NCI-H226 (cell line): Measurements from ENCODE around the gene OR6B2.

ENCODE experiments used
- DNase-seq: peaks from one replicate; pipeline ENCODE4 v3.0.0-alpha.2; 2015

OR6B2 gene

DNA sequence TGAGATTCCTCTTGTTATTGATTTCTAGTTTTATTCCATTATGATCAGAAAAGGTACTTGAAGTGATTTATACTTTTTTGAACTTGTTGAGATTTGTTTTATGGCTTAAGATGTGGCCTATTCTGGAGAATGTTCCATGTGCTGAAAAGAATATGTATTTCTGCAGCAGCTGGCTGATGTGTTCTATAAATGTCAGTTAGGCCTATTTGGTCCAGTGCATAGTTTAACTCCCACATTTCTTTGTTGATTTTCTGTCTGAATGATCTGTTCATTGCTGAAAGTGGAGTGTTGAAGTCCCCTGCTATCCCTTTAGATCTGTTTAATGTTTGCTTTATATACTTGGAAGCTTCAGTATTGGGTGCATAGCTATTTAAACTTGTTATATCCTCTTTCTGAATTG, 7.1 kb upstream of the OR6B2 start:
- DNase-seq = no peak

DNA sequence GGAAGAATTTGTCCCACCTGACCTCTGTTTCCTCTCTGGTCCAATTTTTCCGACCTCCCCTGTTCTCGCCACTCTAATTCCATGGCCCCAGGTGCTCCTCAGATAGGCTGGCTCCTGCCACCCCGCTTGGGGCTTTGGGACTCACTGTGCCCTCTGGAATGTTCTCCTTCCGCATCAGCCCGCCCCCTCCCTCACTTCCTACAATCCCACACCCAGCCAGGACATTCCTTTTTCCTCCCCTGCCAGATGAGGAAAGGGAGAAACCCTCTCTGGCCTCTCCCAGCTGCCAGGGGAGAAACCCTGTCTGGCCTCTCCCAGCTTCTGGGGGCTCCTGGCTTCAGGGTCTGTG, 3.1 kb upstream of the OR6B2 start:
- DNase-seq = no peak

DNA sequence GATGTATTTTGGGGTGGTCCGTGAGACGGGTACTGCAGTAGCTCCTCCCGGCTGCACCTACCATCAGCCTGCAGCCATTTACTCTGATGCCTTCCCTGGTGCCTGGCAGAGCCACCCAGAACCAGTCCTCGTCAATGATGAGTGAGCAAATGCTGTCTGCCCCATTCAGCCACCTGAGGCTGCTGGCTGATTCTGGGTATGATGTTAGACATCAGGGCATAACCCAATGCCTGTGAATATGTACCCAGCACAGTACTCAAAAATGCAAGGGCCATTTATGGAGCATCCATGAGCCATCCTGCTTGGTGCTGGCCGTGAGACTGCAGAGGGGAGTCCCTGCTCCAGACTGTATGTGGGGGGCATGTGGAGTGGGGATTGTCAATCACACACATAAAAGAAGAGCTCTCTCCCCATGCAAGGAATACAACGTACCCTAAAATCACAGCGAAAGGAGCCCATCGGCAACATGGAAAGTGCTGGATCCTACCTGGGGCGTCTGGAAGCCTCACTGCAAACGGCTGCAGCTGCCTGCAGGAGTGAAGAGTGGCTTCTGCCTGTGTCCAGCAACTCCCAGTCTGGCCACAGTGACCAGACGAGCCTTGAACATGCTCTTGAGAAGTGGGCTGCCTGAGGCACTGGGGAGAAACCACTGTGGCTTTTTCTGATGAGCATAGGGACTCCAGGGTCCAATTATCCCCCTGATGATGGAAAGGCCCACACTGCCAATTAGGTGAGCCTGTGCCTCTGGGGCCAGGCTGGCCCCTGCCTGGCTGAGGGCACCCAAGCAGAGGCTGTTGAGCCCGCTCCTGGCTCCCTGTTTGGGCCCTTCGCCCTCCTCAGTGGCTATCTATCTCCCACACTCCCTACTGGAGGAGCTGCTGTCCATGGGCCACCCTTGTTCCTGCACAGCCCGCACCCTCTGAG, 2.4 kb upstream of the OR6B2 start:
- DNase-seq = no peak

DNA sequence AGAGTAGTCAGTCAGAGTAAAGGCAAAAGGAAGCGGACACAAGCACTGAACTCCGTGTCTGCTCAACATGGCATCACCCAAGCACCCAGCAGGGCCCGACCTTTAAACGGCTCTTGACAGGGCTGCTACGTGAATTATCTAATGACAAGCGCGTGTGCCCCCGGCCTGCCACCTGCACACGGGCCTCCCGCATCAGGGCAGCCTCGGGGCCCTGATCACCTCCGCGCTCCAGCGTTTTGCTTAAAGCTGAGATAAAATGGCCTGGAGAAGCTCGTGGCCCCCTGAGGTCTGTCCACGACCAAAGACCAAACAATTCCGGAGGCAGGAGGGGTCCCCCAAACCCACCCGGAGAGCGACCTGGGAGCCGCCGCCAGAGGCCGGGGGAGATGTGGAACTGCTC, 5.5 kb downstream of the OR6B2 start:
- DNase-seq = no peak

DNA sequence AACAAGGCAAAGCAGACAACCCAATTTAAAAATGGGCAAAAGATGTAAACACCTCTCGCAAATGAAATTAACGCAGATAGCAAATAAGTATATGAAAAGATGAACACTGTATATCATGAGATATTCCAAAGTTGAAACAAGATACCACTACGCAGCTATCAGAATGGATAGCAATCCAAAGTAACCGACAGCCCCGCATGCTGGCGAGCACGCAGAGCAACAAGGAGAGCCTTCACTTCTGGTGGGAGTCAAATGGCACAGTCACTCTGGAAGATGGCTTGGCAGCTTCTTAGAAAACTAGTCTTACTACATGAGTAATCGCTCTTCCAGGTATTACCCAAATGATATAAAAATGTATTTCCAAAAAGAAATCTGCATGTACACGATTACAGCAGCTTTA, 6.4 kb downstream of the OR6B2 start:
- no peak for DNase-seq

DNA sequence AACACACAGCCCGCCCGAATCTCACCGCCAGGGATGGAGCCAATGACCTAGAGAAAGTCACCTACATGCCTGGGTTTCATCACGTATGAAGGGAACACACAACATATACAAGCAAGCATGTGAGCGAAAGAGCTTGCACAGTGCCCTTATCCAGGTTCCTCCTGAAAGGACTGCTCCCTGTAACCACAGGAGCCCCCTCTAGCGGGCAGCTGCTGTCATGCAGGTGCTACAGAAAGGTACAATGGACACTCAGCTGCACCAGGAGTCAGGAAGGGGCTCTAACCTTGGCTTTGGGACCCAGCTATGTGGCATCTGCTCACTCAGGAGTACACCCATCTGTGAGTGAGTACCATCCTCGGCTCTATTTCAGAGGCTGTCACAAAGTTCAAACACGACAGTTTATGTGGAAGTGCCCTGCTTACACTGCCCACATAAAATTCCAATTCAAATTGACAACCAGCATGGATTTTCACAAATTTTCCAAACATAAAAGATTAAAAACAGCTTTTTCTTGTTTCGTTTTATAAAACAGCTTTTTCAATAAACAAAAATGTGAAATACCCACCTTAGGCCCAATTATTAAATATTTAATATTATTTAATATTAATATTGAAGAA, 8.6 kb downstream of the OR6B2 start:
- DNase-seq = peak; percentile 44

DNA sequence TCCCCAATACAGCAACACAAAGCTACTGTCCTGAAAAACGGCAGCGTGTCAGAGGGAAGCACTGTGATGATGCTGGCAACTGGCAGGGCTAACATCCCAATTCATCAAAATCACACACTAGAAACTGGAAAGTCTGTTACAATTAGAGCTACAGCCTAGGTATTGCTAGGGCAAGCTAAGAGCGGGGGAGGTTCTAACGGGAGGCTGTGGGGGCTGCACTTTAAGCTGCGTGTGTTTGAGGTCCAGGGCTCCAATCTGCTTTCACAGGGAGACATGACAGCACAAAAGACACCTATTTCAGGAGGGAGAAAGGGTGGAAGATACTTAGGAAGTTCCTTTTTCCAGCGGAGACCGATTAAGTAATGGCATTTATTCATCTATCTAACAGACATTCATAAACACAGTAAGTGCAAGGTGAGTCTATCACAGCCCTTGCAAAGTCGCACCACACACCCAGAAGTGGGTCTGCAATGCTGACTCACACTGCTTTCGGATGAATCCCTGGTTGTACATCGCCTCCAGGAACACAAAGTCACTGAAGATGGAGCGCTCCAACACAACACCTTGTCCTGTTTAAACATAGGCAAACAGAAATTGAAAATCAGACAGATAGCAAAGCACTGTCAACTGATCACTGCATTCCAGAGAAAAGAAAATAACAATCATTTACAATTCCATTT, 12.0 kb downstream of the OR6B2 start:
- DNase-seq = no peak

DNA sequence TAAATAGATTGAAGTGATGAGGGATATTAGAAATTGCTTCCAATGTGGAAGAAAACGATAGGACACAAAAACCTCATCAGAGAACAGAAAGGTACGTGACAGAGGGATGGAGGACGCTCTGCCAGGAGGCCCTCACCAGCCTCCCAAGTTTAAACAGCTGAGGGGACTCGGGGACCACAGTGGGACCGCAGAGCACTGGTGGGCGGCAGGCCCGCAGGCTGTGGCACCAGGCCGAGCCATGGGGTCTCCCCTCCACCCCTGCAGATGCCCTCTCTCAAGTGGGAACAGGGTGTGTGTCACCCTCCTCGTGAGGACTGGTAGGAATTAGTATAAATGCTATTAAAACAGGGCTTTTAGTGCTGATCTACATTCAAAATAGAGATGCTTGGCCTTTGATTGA, 15.9 kb downstream of the OR6B2 start:
- DNase-seq = no peak

DNA sequence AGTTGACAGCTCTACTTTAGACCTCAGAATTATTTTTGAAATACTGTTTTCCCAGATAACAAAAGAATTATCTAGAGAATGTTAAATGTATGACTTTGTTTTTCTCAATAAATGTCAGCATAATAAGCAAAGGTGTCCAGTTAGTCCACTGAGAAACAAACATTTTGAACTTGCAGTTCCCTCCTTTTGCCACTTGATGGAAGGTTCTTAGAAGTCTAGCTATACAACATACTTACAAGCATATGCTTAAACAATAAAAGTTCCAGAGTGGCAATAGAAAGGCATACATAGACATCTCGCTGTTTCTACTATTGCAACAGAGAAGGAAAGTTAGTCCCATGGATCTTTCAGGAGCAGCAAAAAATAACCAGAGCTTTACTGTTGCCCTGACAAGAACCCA, 16.9 kb downstream of the OR6B2 start:
- no peak for DNase-seq

DNA sequence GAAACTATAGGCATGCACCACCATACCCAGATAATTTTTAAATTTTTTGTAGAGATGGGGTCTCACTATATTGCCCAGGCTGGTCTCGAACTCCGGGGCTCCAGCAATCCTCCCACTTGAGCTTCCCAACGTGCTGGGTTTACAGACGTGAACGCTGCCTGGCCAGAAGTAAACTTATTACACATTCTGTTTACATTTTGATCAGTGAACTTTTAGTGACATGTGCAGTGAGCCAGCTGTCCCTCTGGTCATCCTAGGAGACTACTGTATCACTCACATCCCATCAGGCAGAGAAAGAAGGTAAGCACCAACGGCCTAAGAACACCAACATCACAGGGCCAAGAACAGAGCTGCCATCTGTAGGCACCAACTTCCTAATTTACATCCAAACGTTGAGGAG, 27.2 kb downstream of the OR6B2 start:
- no peak for DNase-seq

DNA sequence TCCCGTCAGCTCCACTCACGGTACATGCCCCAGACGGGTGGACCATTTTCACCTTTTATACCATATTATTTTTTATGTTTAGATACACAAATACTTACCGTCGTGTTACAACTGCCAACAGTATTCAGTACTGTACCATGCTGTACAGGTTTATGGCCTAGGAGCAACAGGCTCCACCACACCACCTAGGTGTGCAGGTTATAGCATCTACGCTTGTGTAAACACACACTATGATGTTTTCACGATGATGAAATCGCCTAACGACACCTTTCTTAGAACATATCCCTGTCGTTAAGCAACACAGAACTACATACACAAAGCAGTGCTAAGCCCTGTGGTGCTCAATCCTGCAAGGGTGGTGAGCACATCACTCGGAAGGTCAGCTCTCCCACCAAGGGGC, 29.6 kb downstream of the OR6B2 start:
- DNase-seq = no peak

DNA sequence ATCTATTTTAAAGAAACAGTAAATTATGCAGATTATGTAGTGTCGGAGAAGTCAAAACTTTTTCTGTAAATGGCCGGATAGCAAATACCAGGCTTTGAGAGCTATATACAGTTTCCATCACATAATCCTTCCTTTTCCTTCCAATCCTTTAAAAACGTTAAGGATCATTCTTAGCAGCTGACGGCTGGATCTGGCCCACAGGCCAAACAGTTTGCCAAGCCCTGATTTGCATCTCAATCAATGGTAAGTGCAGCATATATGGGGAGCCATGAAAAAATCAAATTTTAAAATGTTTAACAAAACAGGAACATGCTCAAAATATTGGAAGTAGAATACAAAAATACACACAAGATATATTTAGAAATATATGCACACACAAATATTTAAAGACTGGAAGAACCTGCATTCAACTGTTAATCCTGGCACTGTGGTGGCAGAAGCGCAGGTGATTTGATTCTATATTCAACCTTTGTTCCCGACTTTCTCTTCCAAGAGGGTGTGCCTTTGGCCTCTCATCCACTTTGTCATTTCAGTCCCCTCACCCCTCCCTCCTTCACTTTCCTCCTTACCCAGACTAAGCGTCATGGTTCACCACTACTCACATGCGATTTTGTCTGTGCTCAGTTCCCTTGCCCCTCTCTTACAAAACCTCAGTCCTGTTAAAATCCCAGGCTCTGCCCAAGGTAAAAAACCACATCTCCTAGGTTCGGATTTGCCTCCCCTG, 32.4 kb downstream of the OR6B2 start:
- DNase-seq = no peak

DNA sequence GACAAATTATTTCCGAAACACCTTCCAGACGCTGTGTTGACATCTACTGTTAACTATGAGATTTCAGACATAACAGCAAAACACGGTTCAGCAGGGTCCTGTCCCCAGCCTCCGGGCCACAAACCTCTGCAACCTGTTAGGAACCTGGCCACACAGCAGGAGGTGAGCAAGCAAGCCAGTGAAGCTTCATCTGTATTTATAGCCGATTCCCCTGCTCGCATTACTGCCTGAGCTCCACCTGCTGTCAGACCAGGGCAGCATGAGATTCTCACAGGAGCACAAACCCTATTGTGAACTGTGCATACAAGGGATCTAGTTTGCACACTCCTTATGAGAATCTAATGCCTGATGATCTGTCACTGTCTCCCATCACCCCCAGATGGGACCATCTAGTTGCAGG, 36.1 kb downstream of the OR6B2 start:
- DNase-seq = no peak

DNA sequence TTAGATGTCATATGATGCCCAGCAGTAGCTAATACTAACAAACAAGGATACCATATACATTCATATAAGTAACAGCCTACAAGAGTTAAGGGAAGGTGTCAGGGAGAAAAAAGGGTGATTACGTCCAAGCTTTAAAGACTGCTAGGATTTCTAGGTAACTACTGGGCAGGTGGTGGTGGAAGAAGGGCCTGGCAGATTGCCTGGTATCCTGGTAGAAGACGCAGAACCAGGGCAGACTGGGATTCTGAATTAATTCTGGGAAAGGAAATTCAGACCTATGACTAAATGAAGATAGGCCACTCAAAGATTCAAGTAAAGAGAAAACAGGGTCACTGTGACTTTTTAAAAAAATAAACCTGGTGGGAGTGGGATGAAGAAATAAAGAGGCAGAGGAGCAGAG, 36.9 kb downstream of the OR6B2 start:
- no peak for DNase-seq

DNA sequence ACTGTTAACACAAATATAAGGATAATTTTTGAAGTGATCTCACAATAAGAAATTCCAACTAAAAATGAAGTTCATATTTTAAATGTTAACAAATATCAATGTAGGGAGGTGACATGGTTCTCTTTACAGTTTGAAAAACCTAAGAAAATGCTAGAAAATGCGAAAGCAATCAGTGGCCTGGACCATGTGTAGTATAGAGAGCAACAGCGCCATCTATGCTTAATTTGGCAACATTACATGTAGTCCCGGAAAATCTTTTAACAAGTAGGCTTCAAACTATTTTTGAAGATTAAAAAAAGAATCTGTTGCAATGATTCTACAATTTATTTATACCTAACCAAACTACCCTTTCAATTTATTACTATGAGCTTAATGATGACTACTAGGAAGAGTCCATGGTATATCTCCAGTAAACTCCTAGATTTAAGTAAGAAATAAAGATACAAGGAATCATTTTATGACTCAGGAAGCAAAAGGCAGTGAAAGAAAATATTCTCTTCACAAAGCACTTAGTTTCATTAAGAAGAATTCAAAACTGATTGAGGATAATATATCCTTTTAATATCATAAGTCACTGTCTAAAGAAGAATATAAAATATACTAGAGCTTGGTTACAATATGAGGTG, 38.4 kb downstream of the OR6B2 start:
- DNase-seq = no peak

DNA sequence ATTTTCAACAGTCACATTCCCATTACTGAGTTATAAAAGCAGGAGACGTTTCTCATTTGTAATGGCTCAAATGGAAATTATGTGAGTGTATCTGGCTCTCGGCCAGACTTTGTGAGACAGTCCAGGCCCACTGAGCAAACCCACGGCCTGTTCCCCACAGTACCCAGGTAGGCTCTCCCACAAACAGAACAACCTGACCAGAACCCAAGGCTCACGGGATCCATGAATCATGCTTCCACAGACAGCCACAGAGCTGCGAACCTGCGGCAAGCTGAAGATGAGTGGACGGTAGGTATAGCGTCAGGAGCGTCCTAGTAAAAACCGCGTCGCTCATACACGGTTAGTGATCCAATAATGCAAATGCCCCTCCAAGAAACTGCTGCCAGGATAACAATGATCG, 39.3 kb downstream of the OR6B2 start:
- DNase-seq = no peak

DNA sequence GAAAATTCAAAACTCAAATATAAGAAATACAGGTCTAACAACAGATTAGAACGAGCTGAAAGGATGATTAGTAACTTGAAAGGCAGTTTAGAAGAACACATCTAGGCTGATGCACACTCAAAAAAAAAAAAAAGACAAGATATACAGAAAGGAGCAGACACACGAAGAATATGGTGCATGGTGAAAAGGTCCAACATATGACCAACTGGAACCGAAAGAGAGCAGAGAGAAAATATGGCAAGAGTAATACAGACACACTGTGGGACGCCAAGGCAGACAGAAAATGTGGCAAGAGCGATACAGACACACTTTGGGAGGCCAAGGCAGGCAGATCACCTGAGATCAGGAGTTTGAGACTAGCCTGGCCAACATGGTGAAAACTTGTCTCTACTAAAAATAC, 44.9 kb downstream of the OR6B2 start:
- no peak for DNase-seq

DNA sequence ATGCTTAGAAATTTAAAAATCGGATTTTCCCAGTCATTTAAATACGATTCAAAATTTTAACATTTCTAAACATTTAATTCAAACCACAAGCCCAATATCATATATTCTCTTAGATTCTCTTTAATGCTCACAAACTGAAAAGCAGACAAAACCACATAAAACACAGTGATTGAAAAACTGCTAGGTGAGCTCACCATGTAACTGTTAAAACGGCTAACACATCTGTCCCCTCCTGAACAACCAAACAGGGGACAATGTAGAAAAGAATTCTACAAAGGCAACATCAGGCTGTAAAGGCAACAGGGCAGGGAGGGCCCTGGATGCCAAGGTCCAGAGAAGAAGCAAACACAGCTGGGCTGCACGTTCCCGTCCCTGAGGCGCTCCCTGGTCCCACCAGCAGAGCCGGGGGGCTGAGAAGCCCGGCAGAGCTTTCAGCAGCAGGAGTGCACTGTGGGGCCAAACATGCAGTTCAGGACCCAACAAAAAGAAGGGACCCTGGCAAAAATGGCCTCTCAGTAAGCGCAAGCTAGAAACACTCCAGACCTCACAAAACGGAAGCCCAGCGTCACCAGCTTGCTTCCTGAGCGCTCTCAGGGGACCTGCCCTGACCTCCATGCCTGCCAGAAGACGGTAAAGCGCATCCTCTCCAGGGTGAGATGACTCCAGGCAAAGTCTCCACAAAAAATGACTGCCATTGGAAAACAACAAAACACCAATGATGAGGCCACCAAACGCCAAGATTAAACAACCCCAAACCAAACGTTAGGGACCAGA, 45.6 kb downstream of the OR6B2 start:
- DNase-seq = no peak

DNA sequence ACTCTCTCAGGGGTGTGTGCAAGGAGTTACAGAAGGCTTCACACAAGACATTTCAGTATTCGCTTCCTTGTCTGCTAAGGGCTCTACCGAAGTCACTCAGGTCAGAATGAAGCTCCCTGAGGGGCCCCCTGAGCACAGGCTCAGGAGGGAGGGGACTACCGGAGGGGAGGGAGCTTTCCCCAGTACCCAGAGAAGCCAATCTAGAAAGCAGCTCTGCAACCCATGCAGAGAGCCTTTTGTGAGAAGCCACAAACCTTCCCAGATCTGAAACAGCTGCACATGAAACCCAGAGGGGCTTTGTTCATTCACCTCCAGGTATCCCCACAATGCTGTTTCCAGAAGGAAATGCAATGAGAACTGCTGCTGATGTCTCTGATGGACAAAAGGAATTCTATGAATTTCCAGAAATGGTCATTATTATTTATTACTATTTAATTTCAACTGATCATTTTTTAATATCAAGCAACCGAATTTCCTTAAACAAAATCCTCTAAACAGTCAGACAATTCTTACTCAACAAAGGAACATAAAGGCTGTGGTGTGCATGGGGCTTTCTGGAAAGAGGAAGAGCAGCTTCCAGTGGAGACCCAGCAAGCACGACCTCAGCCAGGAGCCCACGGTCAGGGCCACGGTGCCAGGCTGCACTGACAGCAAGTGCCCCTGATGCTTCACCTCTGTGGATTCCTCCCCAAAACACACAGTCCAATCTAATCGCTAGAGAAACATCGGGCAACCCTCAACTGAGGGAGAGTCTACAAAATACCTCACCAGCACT, 47.0 kb downstream of the OR6B2 start:
- no peak for DNase-seq
